ENCODE measurements around the gene TGFBR3.

Gene TGFBR3

DNA sequence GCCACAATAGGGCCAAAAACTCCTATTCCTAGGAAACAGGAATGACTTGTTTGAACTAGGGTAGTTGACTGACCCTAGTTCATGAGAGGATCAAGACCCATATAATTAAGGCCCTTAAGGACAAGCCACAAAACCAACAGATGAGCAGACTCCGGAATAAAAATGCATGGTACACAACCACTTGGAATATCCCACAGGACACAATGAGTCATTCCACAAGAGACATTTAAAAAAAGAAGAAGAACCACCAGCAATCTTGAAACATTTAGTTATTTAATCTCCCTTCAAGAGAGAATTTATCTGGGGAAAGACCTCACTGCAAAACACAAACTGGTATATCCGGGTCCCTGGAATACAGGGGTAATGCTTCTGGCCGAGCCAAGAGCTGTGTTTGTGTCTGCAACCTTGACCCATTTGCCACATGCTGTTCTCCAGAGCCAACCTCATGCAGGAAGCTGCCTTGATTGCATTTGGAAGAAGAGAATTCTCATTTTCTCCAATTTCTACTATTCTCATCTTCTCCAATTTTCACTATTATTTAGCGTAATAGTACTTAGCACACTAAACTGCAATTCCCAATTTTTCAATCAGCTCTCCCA, 135.5 kb downstream of the TGFBR3 start:
- no peak for FAIRE-seq

DNA sequence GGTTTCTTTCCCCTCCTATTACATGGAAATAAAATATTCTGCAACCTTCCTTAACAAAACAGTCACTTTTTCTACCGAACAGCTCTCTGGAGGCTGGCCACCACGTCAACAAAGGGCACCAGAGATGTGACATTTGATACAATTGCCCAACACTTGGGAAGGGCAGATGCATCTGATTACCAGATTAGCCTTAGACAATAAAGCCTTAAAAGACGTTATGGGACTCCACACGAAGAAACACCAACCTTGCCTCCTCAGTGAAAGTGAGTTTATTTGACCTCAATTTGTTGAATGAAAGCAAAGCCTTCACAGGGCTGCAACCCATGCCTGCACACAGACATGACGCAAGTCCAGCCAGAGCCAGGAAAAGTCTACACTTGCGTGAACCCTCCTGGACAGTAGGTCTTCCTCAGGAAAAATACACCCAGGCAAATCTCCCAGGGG, 136.1 kb downstream of the TGFBR3 start:
- FAIRE-seq = no peak

- no peak for FAIRE-seq
Measured at GRCh38 chr1:91747666-91748065, 138.3 kb downstream of the TGFBR3 start.

DNA sequence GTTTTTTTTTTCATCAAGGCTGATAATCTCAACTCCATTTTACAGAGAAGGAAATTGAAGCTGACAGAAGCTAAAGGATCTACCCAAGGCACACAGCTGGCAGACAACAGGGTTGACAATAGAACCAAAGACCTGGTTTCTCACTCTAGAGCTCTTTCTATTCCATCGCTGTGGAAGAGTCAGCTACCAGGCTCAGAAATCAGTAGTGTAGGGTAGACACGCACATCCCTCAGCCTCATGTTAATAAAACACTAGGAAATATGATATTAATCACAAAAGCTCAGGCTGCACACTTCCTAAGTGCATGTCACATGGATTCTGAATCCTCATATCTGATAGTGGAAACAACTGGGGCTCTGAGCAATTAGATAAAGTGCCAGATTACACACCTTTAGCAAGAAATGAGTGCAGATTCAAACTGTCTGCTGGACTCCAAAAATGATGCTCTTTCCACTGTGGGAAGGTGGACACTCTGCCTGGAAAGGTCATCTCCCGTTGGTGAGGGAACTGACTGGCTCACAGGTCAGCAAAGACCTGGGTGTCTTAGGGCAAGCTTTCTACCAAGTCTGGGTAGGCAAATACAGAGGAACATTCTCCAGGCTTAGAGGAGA, 139.1 kb downstream of the TGFBR3 start:
- no peak for FAIRE-seq

GRCh38 chr1:91745640-91746373, 140.1 kb downstream of the TGFBR3 start:
- no peak for FAIRE-seq

DNA sequence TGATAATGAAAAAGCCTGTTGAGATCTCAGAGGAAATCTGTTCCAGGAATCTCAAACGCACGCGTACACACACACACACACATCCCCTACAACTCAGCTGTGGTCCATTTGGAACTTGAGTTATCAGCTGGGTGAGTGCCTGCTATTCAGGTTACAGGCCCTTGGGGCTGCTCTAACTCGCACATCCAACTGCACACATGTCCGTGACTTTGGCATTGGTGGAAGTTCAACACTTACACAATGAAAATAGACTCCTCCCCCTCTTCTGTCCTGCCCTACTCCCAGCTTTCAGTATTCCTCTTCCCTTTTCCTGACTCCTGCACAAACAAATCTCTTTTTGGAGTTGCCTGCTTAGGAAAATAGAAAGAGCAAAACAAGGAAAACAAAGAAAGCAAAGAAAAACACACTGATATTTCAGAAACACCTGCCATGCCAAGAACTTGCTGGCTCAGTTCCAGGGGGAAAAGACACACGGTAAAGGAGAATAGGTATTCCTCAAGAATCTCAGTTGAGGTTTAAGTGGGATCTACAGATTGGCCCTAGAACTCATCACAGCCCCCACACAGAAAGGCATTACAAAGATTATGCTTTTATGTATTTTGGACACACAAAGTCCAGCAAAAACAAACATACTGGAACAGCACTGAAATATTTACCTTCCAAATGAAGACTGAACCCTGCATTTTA, 140.9 kb downstream of the TGFBR3 start:
- no peak for FAIRE-seq

DNA sequence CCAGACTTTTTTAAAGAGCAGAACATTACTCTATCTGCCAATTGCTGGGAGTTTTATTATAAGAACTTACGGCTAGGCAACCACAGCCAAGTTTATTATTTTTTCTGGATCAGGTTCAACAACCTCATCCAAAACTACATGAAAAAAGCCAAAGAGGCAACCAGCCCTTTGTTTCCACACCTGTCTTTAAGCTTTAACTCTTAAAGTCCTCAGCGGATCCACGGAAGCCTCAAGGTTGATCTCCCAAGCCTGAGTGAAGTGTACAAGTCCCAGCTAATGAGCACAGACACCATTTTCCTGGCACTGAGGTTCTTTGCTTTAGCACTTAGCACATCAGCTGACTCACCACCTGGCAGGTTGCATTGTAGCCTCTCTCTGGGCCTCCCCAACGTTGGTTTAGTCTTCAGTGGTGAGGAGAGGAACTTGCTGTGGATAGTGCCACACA, 143.1 kb downstream of the TGFBR3 start:
- no peak for FAIRE-seq

DNA sequence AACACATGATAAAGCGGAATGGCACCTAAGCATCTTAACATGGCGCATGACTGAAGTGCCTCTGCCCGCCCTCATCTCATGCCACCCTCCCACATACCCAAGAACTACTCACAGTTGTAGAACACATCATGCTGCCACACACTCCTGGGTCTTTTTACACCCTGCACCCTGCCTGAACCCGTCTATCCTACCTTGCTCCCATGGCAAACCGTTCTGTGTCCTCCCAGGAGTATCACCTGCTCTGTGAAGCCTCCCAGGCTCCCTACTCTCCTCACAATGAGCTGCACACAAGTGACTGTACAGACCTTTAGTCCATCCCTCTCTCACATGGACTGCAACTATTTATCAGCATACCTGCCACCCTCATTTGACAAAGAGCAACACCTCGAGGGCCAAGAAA, 144.0 kb downstream of the TGFBR3 start:
- no peak for FAIRE-seq

DNA sequence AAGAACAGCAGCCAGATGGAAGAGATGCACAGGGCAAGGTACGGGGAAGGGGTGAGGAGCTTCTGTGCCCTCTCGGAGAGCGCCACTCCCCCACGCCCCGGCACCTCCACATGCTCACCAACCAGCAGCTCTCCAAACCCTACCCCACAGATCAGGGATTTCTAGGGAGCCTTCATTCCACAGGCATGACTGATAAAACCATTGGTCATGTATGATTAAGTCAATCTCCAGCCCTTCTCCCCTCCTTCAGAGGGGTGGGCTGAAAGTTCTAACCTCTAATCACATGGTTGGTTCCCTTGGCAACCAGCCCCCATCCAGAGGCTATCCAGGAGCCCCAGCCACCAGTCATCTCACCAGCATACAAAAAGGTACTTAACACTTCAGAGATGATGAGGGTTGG, 144.7 kb downstream of the TGFBR3 start:
- FAIRE-seq = no peak

DNA sequence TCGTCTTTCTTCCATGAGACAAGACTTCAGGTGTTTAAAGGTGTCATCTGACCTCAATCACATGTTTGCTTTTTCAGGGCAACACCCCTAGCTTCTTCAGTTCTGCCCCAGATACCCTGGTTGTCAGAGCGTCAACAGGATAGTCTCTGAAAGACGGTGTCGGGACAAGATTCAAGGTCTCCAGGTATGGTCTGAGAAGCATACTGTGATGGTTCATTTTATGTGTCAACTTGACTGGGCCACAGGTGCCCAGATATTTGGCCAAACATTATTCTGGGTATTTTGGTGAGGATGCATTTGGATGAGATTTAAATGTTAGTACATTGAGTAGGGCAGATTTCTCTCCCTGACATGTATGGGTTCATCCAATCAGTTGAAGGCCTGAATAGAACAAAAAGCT, 148.3 kb downstream of the TGFBR3 start:
- no peak for FAIRE-seq

DNA sequence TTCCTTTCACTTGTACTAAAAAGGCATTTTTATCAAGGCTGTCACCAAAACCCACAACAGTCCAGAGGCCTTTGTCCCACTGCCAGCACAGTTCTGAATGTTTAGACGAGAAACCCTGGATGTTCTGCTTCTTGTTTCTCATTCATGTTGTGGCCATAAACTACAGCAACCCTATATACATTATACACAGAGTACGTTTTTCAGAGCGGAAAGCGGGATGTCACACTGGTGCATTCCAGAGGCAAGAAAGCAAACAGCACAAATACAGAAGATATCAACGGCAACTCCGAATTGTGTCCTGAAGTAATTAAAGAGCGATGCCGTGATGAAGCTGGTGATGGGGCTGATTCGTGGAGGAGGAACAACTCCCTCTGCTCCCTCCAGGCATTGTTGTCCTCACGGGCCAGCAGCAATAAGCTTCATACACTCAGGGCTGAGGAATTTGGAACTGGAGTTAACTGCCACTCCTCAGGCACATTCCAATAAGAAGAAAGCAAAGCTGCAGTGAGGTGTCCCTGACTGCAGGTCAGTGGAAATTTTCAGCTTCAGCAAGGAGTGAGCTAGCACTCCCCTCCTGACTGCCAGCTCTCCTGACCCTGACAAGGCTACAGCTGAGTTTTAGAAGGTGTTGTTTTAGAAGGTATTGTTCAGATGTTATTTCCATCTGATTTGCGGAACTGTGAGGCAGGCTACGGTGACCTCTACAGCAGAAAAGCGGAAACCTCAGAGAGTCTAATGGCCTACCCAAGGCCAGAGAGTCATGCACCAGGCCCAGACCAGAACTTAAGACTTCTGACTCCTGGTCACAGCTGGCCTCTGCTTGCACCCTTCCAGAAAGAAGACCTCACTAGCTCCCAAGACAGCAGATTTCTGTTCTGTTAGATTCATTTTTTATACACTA, 149.0 kb downstream of the TGFBR3 start:
- no peak for FAIRE-seq

DNA sequence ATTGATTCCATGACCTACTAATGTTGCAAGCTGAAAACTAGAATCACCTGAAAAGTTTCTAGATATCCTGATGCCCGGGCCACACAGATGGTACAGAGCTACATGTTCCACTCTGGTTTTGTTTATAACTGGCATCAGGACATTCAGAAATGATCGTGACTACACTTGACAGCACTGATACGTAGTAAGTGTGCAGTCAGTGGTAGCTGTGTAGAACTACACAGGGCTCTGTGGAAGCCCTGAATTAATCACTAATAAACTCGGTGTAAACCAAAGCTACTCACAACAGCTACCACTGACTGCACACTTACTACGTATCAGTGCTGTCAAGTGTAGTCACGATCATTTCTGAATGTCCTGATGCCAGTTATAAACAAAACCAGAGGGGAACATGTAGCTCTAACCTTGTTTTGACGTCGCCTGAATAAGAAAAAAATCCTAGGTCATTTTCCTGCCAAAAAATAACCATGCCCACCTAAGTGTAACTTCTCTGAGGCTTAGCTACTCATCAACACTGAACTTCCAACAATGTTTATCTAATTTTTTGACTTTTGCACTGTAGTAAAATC, 149.7 kb downstream of the TGFBR3 start:
- no peak for FAIRE-seq

- no peak for FAIRE-seq
Measured at GRCh38 chr1:91735266-91735845, 150.6 kb downstream of the TGFBR3 start.

DNA sequence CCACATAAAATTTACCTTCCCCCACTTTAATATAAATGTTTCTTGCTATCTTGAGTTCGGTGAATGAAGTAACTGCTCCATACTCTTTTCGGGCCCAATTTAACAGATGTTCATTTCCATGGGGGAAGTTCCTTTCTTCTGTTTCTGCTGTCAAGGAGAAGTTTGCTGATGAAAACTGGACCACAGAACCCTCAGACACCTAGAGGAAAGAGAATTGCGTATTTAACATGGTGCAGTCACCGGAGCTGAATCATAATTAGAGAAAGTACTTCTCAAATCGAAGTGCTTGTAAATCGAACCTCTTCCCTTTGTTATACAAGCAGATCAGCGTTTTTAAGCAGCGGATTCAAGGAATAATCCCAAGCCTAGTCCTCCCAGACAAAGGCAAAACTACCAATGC, 151.2 kb downstream of the TGFBR3 start:
- FAIRE-seq = no peak

GRCh38 chr1:91733108-91733710, 152.7 kb downstream of the TGFBR3 start:
- FAIRE-seq = no peak

GRCh38 chr1:91732291-91733107, 153.5 kb downstream of the TGFBR3 start:
- FAIRE-seq = no peak

DNA sequence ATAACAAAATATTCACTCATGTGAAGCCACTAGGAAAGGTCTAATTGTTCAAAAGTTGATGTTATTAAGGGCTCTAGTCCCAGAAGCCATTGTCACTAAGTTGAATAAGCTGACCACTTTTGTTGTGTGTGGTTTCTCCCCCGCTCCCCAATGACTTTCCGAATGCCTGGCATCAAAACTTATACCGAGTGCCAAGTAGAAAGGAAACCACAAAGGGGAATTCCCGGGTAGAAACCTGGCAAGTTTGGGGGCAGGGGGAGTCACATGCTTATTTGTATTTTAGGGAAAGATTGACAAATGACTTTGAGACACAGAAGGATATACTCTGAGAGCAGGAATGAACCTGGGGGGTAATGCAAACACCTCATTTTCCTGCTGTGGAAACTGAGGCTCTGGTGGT, 154.1 kb downstream of the TGFBR3 start:
- FAIRE-seq = no peak

DNA sequence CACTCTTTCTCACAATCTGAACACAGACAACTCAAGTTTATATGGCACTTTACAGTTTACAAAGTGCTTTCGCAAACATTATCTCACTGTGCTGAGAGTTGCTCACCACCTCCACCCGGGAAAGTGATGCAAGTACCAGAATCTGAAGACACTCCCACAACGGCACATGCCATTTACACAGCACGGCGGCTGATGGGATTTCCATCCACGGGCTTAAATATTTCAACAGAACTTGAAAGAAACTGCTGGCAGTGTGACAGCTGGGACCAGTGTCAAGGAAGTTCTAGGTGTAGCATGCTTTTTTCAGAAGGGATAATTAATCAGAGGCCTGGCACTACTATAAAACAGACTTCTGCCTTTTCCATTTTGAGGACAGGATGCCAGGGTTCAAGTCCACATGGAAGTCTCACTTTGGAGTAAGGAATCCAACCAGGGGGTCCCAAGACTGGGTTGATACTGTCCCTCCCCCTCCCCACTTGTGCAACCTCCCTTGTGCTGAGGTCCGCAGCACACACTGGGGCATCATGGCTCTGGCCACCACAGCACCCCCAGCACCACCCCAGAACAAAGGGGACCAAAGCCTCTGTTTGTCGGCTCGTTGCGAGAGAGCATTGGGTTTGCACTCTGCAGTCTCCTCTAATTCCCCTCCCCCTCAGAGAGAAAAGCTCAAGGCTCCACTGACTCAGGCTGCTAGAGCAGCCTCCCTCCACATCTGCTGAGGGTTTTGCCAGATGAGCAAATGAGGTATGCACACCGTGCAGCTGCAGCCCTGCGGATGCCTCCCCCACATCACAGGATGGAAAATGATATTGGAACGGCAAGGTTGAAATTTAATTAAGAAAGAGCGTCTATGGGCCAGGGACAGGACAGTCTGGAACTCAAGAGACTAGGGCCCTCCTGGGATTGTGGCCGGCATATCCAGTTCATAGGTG, 154.9 kb downstream of the TGFBR3 start:
- no peak for FAIRE-seq

All from colon (tissue), 2 donors.